ENCODE results near the gene NRG3.

NRG3 gene

DNA sequence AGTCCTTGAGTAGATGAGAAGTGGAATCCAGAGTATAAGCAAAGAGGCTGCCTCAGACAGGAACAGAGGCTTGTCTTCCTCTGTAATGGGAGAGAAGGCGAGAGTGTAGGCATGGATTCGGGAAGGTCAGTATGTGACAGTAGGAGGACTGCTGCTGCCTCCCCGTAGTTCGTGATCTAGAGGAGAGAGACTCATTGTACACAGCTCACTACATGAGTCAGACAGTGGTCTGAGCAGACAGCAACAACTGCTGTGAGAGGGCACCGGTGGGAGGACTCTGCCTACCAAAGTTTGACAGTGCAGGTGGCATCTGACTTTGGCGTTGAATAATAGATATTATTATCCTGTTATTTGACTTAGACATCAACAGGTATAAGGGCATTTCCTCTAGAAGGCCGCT lies 319.4 kb downstream of the NRG3 start:
- no peaks in the 10 kb centered on the region for H3K36me3 ChIP-seq (ENCODE audit: control insufficient read depth, insufficient read depth, low read length)
- DNase-seq (ENCODE audit: extremely low read depth, insufficient read length) = no peak
- TF ChIP-seq CTCF (IDR thresholded peaks at IDR 0.05; ENCODE audit: insufficient read depth, low read length, poor library complexity, severe bottlenecking) = no peak
- H3K4me3 ChIP-seq (replicated peaks; ENCODE audit: low read depth, low read length) = no peak overlapping the region
- H3K27me3 ChIP-seq (replicated peaks; ENCODE audit: control insufficient read depth, insufficient read depth, low read length) = no peaks in the 10 kb centered on the region

DNA sequence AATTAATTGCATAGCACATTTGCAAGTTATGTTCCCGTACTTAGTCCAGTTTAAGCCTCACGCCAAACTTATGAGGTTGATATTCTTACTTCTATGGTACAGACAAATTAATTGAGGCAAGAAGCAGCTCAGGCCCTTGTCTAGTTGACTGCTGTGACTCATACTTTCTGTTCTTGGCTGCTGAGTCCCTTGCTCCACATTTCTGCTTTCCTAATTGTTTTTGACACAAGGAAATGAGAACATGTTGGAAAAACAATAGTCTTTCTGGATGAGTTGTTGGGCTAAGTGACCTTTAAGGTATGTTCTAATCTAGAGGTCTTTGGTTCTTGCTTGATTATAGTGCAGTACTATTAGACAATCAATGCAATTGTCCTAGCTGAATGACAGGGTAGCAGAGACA lies 331.8 kb downstream of the NRG3 start:
- no peak for DNase-seq (ENCODE audit: extremely low read depth, insufficient read length)
- Histone ChIP-seq H3K36me3 (ENCODE audit: control insufficient read depth, insufficient read depth, low read length) (no peaks in the 10 kb centered on the region), H3K27me3 (replicated peaks; ENCODE audit: control insufficient read depth, insufficient read depth, low read length) (no peaks in the 10 kb centered on the region), H3K4me3 (replicated peaks; ENCODE audit: low read depth, low read length) (no peak overlapping the region)
- TF ChIP-seq CTCF (IDR thresholded peaks at IDR 0.05; ENCODE audit: insufficient read depth, low read length, poor library complexity, severe bottlenecking) = no peak

DNA sequence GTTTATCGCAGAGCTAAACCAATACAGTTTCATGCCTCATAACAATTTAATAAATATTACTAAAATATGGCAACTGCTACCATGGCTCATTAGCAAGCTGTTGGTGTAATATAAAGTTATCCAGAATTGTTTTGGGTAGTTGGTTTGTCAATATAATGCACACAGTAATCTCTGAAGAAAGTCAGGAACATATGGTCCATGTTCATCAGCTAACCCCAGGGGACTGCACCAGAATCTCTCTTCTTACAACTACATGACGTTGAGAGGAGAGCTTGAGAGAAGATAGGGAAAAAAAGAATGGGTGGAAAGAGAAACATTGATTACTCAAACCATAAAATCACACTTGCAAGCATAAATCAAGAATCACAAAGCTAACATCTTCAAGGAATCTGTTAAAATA lies 333.7 kb downstream of the NRG3 start:
- H3K27me3 ChIP-seq (replicated peaks; ENCODE audit: control insufficient read depth, insufficient read depth, low read length) = no peaks in the 10 kb centered on the region
- H3K4me3 ChIP-seq (replicated peaks; ENCODE audit: low read depth, low read length) = no peak overlapping the region
- H3K36me3 ChIP-seq (ENCODE audit: control insufficient read depth, insufficient read depth, low read length) = no peaks in the 10 kb centered on the region
- TF ChIP-seq CTCF (IDR thresholded peaks at IDR 0.05; ENCODE audit: insufficient read depth, low read length, poor library complexity, severe bottlenecking) = no peak
- no peak for DNase-seq (ENCODE audit: extremely low read depth, insufficient read length)

DNA sequence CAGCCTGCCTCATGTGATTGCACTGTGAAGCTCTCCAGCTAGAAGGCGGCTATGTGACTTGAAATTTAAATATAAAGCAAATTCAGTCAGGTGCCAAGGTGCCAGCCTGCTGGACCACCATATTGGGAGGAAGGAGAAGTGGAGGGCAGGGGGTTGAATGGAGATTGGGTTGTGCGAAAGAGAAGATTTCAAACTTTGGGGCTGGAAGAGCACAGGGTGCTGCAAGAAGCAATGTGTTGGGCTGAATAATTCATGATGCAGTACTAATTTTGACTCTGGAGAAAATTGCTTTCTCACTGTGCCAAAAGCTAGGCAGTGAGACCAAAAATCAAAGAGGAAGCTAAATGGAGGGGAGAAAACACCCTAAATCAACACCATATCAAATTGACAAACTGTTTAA lies 335.3 kb downstream of the NRG3 start:
- DNase-seq (ENCODE audit: extremely low read depth, insufficient read length) = no peak
- Histone ChIP-seq H3K36me3 (ENCODE audit: control insufficient read depth, insufficient read depth, low read length) (no peaks in the 10 kb centered on the region), H3K4me3 (replicated peaks; ENCODE audit: low read depth, low read length) (no peak overlapping the region), H3K27me3 (replicated peaks; ENCODE audit: control insufficient read depth, insufficient read depth, low read length) (no peaks in the 10 kb centered on the region)
- no peak for TF ChIP-seq CTCF (IDR thresholded peaks at IDR 0.05; ENCODE audit: insufficient read depth, low read length, poor library complexity, severe bottlenecking)

- no peaks in the 10 kb centered on the region for H3K27me3 ChIP-seq (replicated peaks; ENCODE audit: control insufficient read depth, insufficient read depth, low read length)
- no peak for TF ChIP-seq CTCF (IDR thresholded peaks at IDR 0.05; ENCODE audit: insufficient read depth, low read length, poor library complexity, severe bottlenecking)
- DNase-seq (ENCODE audit: extremely low read depth, insufficient read length) = no peak
- no peaks in the 10 kb centered on the region for H3K36me3 ChIP-seq (ENCODE audit: control insufficient read depth, insufficient read depth, low read length)
- H3K4me3 ChIP-seq (replicated peaks; ENCODE audit: low read depth, low read length) = no peak overlapping the region
Measured at GRCh38 chr10:82211346-82211745, 336.4 kb downstream of the NRG3 start.

DNA sequence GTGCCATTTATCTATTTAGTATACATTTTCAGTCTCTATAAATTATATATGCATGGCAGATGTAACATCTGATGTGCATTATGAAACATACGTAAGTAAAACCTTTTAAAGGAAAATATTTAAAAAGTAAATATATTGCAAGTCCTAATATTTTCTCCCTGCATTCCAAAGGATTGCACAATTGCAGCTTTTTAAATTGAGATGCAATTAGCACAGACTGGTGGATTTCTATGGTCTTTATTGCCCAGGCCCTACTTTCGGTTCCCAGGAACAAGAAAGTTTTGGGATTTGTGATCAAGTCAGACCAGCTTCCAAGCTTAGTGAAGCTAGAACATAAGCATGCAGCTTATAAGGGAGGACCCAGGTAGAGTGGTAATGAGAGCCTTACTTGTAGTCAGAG lies 337.8 kb downstream of the NRG3 start:
- H3K36me3 ChIP-seq (ENCODE audit: control insufficient read depth, insufficient read depth, low read length) = no peaks in the 10 kb centered on the region
- DNase-seq (ENCODE audit: extremely low read depth, insufficient read length) = no peak
- no peak overlapping the region for H3K4me3 ChIP-seq (replicated peaks; ENCODE audit: low read depth, low read length)
- no peak for TF ChIP-seq CTCF (IDR thresholded peaks at IDR 0.05; ENCODE audit: insufficient read depth, low read length, poor library complexity, severe bottlenecking)
- no peaks in the 10 kb centered on the region for H3K27me3 ChIP-seq (replicated peaks; ENCODE audit: control insufficient read depth, insufficient read depth, low read length)
